Neural cell (in vitro differentiated cells): ENCODE measurements around the gene BUB3. TPM values are rescaled to one million over a fixed set of nuclear protein-coding genes. Genes with fewer than 3 reads are reported as not detected.

ENCODE experiments used
- H2AFZ ChIP-seq: fragments of 200-600, 300-800 bp; sonication (generic), shearing (Covaris generic); 2 replicates; pipeline ENCODE4 v1.6.0; 2014; ENCODE audit warnings: low read depth, mild to moderate bottlenecking, antibody characterized with exemption, low read length, moderate library complexity
- H3F3A ChIP-seq: fragments of 200-600 bp; shearing (Covaris generic); 2 replicates; pipeline ENCODE4 v1.6.1; 2016; ENCODE audit warnings: mild to moderate bottlenecking, moderate library complexity, mixed read lengths, antibody characterized with exemption, low read length; ENCODE audit not compliant: insufficient read depth, poor library complexity, severe bottlenecking
- H3K27ac ChIP-seq: fragments of 200-600, 300-800 bp; sonication (generic), shearing (Covaris generic); 2 replicates; pipeline ENCODE4 v1.5.1; 2014; ENCODE audit warnings: mild to moderate bottlenecking, low read length, moderate library complexity
- H3K27me3 ChIP-seq: fragments of 300-800, 200-600 bp; sonication (generic), shearing (Covaris generic); 2 replicates; pipeline ENCODE4 v1.6.0; 2014; ENCODE audit warnings: mild to moderate bottlenecking, low read depth, low read length, moderate library complexity; ENCODE audit not compliant: insufficient read depth
- H3K36me3 ChIP-seq: fragments of 300-800, 200-600 bp; sonication (generic), shearing (Covaris generic); 2 replicates; pipeline ENCODE4 v1.5.1; 2014; ENCODE audit warnings: mild to moderate bottlenecking, antibody characterized with exemption, low read length, moderate library complexity; ENCODE audit not compliant: insufficient read depth
- H3K4me2 ChIP-seq: fragments of 300-800, 200-600 bp; sonication (generic), shearing (Covaris generic); 2 replicates; pipeline ENCODE4 v1.6.0; 2014; ENCODE audit warnings: mild to moderate bottlenecking, low read length
- H3K4me3 ChIP-seq: fragments of 300-800, 200-600 bp; sonication (generic), shearing (Covaris generic); 2 replicates; pipeline ENCODE4 v1.5.1; 2014; ENCODE audit warnings: mild to moderate bottlenecking, low read length, moderate library complexity
- H3K79me2 ChIP-seq: fragments of 200-600 bp; shearing (Covaris generic); replicated peaks from 2 replicates; pipeline ENCODE4 v1.6.0; 2014; ENCODE audit warnings: mild to moderate bottlenecking, low read length, moderate library complexity; ENCODE audit not compliant: insufficient read depth
- H3K9ac ChIP-seq: fragments of 300-800, 200-600 bp; sonication (generic), shearing (Covaris generic); 2 replicates; pipeline ENCODE4 v1.6.1; 2016; ENCODE audit warnings: mild to moderate bottlenecking, low read length, mixed read lengths
- H3K9me2 ChIP-seq: fragments of 200-600 bp; shearing (Covaris generic); 2 replicates; pipeline ENCODE4 v1.6.1; 2016; ENCODE audit warnings: mild to moderate bottlenecking, low read length, mixed read lengths; ENCODE audit not compliant: insufficient read depth
- H3K9me3 ChIP-seq: fragments of 200-600, 300-800 bp; sonication (generic), shearing (Covaris generic); 2 replicates; pipeline ENCODE4 v1.6.1; 2016; ENCODE audit warnings: mild to moderate bottlenecking, mixed run types, low read length, moderate library complexity, mixed read lengths
- H4K20me1 ChIP-seq: fragments of 200-600 bp; shearing (Covaris generic); 2 replicates; pipeline ENCODE4 v1.6.1; 2016; ENCODE audit warnings: mild to moderate bottlenecking, mixed run types; ENCODE audit not compliant: insufficient read depth
- CTCF ChIP-seq: fragments of 450-650 bp; IDR thresholded peaks from 2 replicates; pipeline ENCODE4 v1.5.1; 2014; ENCODE audit warnings: antibody characterized with exemption, mild to moderate bottlenecking, moderate library complexity; ENCODE audit not compliant: poor library complexity, severe bottlenecking
- EP300 ChIP-seq: fragments of 450-650 bp; conservative IDR thresholded peaks from 2 replicates; pipeline ENCODE4 v1.6.1; 2014; ENCODE audit warnings: antibody characterized with exemption, mild to moderate bottlenecking, moderate library complexity; ENCODE audit not compliant: poor library complexity, severe bottlenecking
- EZH2 ChIP-seq: fragments of 200-600, 300-800 bp; shearing (Covaris generic), sonication (generic); IDR thresholded peaks from 2 replicates; pipeline ENCODE4 v1.6.1; 2014; ENCODE audit warnings: antibody characterized with exemption, low read length, borderline replicate concordance, mild to moderate bottlenecking; ENCODE audit not compliant: insufficient read depth, poor library complexity, severe bottlenecking
- MXI1 ChIP-seq: fragments of 450-650 bp; conservative IDR thresholded peaks from 2 replicates; pipeline ENCODE4 v1.6.1; 2014; ENCODE audit warnings: antibody characterized with exemption, mild to moderate bottlenecking; ENCODE audit not compliant: poor library complexity, severe bottlenecking
- POLR2AphosphoS5 ChIP-seq: IDR thresholded peaks from 2 replicates; pipeline ENCODE4 v1.6.1; 2012
- RAD21 ChIP-seq: fragments of 450-650 bp; conservative IDR thresholded peaks from 2 replicates; pipeline ENCODE4 v1.6.1; 2014; ENCODE audit warnings: antibody characterized with exemption, mild to moderate bottlenecking, moderate library complexity
- REST ChIP-seq: IDR thresholded peaks from 2 replicates; pipeline ENCODE4 v1.6.1; 2012; ENCODE audit warnings: borderline replicate concordance
- SMC3 ChIP-seq: fragments of 450-650 bp; conservative IDR thresholded peaks from 2 replicates; pipeline ENCODE4 v1.6.1; 2014; ENCODE audit warnings: antibody characterized with exemption, mild to moderate bottlenecking, moderate library complexity; ENCODE audit not compliant: poor library complexity
- TAF1 ChIP-seq: IDR thresholded peaks from 2 replicates; pipeline ENCODE4 v1.6.1; 2012; ENCODE audit warnings: low read depth
- polyA plus RNA-seq: library from polyadenylated mRNA; depleted of rRNA; stranded (reverse); fragments of >200 nt; gene quantifications from 2 replicates; pipeline ENCODE4 v1.2.3, GENCODE V29; 2014

Gene BUB3
- polyA plus RNA-seq, 1 donor from 2014 or later: 162 TPM

GRCh38 chr10:123160311-123160980 is 6.2 kb downstream of the BUB3 start:
- Histone ChIP-seq H3K4me3 (no peak overlapping the region), H3K27ac (no peak overlapping the region), H3K79me2 (peaks cover 25% of the 10 kb centered on the region), H3F3A (no peaks in the 10 kb centered on the region), H3K9me3 (no peaks in the 10 kb centered on the region), H4K20me1 (no peaks in the 10 kb centered on the region), H3K4me2 (no peak overlapping the region), H3K36me3 (peaks cover 27% of the 10 kb centered on the region), H3K9ac (no peak overlapping the region), H2AFZ (no peak overlapping the region), H3K27me3 (no peaks in the 10 kb centered on the region), H3K9me2 (no peaks in the 10 kb centered on the region)
- TF ChIP-seq EZH2: no peak
- TF ChIP-seq CTCF: no peak
- TF ChIP-seq MXI1: no peak
- no peak for TF ChIP-seq REST
- TF ChIP-seq POLR2AphosphoS5: no peak
- TF ChIP-seq SMC3: no peak
- no peak for TF ChIP-seq TAF1
- no peak for TF ChIP-seq EP300
- TF ChIP-seq RAD21: no peak

- Histone ChIP-seq H3K36me3 (peaks cover 19% of the 10 kb centered on the region), H3K27ac (no peak overlapping the region), H3K4me2 (no peak overlapping the region), H3K4me3 (no peak overlapping the region), H3K9ac (no peak overlapping the region), H2AFZ (no peak overlapping the region), H3K79me2 (peaks cover 9% of the 10 kb centered on the region), H3K9me2 (no peaks in the 10 kb centered on the region), H3F3A (no peaks in the 10 kb centered on the region), H4K20me1 (no peaks in the 10 kb centered on the region), H3K9me3 (no peaks in the 10 kb centered on the region), H3K27me3 (no peaks in the 10 kb centered on the region)
- TF ChIP-seq TAF1: no peak
- TF ChIP-seq MXI1: no peak
- TF ChIP-seq REST: no peak
- no peak for TF ChIP-seq EZH2
- TF ChIP-seq POLR2AphosphoS5: no peak
- TF ChIP-seq SMC3: no peak
- no peak for TF ChIP-seq RAD21
- no peak for TF ChIP-seq EP300
- TF ChIP-seq CTCF: no peak
These were observed 10.1 kb downstream of the BUB3 start for GRCh38 chr10:123164319-123164718.
